HS-5 (cell line): ENCODE data around the gene ARF4.

Source experiments
- DNase-seq: peaks from one replicate; pipeline ENCODE4 v3.0.0-alpha.2; 2012; ENCODE audit warnings: low read depth

The ARF4 gene

GRCh38 chr3:57577801-57578200 is 19.3 kb downstream of the ARF4 start:
- DNase-seq: no peak

- no peak for DNase-seq
Observed at GRCh38 chr3:57575966-57576626, 21.0 kb downstream of the ARF4 start.

GRCh38 chr3:57572096-57572495 is 25.0 kb downstream of the ARF4 start:
- DNase-seq: no peak

GRCh38 chr3:57570878-57571277 is 26.3 kb downstream of the ARF4 start:
- DNase-seq: no peak

- no peak for DNase-seq
Observed at GRCh38 chr3:57569859-57570450, 27.2 kb downstream of the ARF4 start.

GRCh38 chr3:57559526-57559925 is 37.6 kb downstream of the ARF4 start:
- DNase-seq: no peak

- DNase-seq: no peak
Observed at GRCh38 chr3:57557085-57557537, 40.0 kb downstream of the ARF4 start.

GRCh38 chr3:57556459-57557084 is 40.6 kb downstream of the ARF4 start:
- no peak for DNase-seq

GRCh38 chr3:57555738-57556458 is 41.2 kb downstream of the ARF4 start, which contains the start of gene PDE12:
Gene PDE12 (plus strand): TSS chr3:57556274. CDS start chr3:57556380, 106 bp downstream.
- peak; percentile 92 for DNase-seq

- DNase-seq: no peak
Observed at GRCh38 chr3:57555306-57555705, 41.8 kb downstream of the ARF4 start.

GRCh38 chr3:57546616-57547015 is 50.5 kb downstream of the ARF4 start:
- DNase-seq: no peak

GRCh38 chr3:57545636-57546268 is 51.4 kb downstream of the ARF4 start:
- no peak for DNase-seq

GRCh38 chr3:57544181-57545125 is 52.7 kb downstream of the ARF4 start, which contains the start of gene DNAH12:
Gene DNAH12 (minus strand): TSS chr3:57544344. CDS start chr3:57542870, 1,474 bp downstream.
- DNase-seq: no peak

- no peak for DNase-seq
Observed at GRCh38 chr3:57538465-57538864, 58.7 kb downstream of the ARF4 start.

- no peak for DNase-seq
Observed at GRCh38 chr3:57530071-57530608, 67.0 kb downstream of the ARF4 start.
